ENCODE data around the gene FOXP1.

- TF ChIP-seq CTCF (IDR thresholded peaks at IDR 0.05): no peak
- no peak for TF ChIP-seq POLR2A (IDR thresholded peaks at IDR 0.05)
These were observed 635.9 kb downstream of the FOXP1 start for GRCh38 chr3:70947579-70947978.
